C4-2B (cell line): ENCODE measurements around the gene MIA2.

Source experiments
- H3K27ac ChIP-seq: fragments of 450-650 bp; 2 replicates; pipeline ENCODE4 v1.5.1; 2017
- CTCF ChIP-seq: fragments of 450-650 bp; conservative IDR thresholded peaks from 2 replicates; pipeline ENCODE4 v1.5.1; 2017; ENCODE audit warnings: mild to moderate bottlenecking
- ZFX ChIP-seq: fragments of 450-650 bp; IDR thresholded peaks from 2 replicates; pipeline ENCODE4 v1.6.1; 2017

The MIA2 gene

GRCh38 chr14:39366460-39367386 is 133.0 kb downstream of the MIA2 start:
- H3K27ac ChIP-seq = no peak overlapping the region
- TF ChIP-seq CTCF (no peak), ZFX (no peak)

GRCh38 chr14:39367387-39367751 is 133.7 kb downstream of the MIA2 start:
- no peak for TF ChIP-seq ZFX
- H3K27ac ChIP-seq = no peak overlapping the region

- no peak overlapping the region for H3K27ac ChIP-seq
- no peak for TF ChIP-seq ZFX
- TF ChIP-seq CTCF = peak; percentile 78
Observed at GRCh38 chr14:39368261-39368959, 134.7 kb downstream of the MIA2 start.

GRCh38 chr14:39369029-39369428 is 135.3 kb downstream of the MIA2 start:
- TF ChIP-seq ZFX = no peak
- no peak for TF ChIP-seq CTCF
- H3K27ac ChIP-seq = no peak overlapping the region

GRCh38 chr14:39370415-39370814 is 136.7 kb downstream of the MIA2 start:
- no peak overlapping the region for H3K27ac ChIP-seq
- TF ChIP-seq ZFX (no peak), CTCF (no peak)

GRCh38 chr14:39372656-39373055 is 138.9 kb downstream of the MIA2 start:
- H3K27ac ChIP-seq = no peak overlapping the region
- no peak for TF ChIP-seq CTCF
- no peak for TF ChIP-seq ZFX

- no peak overlapping the region for H3K27ac ChIP-seq
- TF ChIP-seq CTCF (no peak), ZFX (no peak)
Observed at GRCh38 chr14:39374851-39375250, 141.1 kb downstream of the MIA2 start.
